ENCODE data around the gene MYO9A.

DNA sequence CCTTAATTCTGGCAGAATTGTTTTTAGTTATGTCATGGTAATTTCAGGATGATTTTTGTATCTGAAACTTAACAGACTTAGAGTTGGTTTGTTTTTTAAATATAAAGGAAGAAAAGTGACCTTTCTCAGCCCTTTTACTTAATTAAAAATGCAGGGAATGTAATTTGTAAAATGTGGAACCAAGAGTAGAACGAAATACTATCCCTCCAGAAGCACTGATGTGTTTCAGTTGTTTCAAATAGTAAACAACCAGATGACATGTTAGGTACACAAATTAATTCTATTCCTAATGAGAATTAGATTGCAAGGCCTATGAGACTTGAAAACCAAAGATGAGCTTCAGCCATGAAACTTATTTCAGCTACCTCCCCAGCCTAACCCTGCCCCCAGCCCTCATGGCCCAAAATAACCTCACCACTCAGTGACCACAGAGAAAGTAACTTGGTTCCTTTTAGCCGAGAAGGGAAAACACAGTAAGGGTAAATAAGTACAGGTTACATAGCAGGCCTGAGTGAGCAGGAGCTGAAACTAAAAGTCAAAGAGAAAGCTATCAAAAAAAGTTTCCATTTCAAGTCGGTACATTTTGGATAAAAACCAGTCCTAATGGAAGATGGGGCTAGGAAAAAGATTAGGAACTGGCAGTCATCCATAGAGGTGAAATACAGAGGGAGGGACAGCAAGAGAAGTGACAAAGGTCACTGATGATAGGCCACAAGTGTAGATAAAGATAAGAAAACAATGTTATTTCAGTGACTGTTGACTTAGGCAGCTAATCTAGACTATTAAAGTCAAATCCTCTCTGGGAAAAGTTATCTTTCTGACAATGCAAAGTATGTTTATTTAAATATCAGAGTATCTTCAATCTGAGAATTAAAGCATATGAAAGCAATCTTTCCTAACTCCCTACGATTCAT, 23.5 kb upstream of the MYO9A start:
- TF ChIP-seq, protein P1, sequence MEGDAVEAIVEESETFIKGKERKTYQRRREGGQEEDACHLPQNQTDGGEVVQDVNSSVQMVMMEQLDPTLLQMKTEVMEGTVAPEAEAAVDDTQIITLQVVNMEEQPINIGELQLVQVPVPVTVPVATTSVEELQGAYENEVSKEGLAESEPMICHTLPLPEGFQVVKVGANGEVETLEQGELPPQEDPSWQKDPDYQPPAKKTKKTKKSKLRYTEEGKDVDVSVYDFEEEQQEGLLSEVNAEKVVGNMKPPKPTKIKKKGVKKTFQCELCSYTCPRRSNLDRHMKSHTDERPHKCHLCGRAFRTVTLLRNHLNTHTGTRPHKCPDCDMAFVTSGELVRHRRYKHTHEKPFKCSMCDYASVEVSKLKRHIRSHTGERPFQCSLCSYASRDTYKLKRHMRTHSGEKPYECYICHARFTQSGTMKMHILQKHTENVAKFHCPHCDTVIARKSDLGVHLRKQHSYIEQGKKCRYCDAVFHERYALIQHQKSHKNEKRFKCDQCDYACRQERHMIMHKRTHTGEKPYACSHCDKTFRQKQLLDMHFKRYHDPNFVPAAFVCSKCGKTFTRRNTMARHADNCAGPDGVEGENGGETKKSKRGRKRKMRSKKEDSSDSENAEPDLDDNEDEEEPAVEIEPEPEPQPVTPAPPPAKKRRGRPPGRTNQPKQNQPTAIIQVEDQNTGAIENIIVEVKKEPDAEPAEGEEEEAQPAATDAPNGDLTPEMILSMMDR (IDR thresholded peaks at IDR 0.05; ENCODE audit: insufficient read depth, low read length) = no peak
- TF ChIP-seq POLR2AphosphoS5 (IDR thresholded peaks at IDR 0.05; ENCODE audit: low read depth) = no peak
- TF ChIP-seq, protein P2, sequence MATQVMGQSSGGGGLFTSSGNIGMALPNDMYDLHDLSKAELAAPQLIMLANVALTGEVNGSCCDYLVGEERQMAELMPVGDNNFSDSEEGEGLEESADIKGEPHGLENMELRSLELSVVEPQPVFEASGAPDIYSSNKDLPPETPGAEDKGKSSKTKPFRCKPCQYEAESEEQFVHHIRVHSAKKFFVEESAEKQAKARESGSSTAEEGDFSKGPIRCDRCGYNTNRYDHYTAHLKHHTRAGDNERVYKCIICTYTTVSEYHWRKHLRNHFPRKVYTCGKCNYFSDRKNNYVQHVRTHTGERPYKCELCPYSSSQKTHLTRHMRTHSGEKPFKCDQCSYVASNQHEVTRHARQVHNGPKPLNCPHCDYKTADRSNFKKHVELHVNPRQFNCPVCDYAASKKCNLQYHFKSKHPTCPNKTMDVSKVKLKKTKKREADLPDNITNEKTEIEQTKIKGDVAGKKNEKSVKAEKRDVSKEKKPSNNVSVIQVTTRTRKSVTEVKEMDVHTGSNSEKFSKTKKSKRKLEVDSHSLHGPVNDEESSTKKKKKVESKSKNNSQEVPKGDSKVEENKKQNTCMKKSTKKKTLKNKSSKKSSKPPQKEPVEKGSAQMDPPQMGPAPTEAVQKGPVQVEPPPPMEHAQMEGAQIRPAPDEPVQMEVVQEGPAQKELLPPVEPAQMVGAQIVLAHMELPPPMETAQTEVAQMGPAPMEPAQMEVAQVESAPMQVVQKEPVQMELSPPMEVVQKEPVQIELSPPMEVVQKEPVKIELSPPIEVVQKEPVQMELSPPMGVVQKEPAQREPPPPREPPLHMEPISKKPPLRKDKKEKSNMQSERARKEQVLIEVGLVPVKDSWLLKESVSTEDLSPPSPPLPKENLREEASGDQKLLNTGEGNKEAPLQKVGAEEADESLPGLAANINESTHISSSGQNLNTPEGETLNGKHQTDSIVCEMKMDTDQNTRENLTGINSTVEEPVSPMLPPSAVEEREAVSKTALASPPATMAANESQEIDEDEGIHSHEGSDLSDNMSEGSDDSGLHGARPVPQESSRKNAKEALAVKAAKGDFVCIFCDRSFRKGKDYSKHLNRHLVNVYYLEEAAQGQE (IDR thresholded peaks at IDR 0.05; ENCODE audit: insufficient replicate concordance, low read depth) = no peak
